GM18526 (cell line): ENCODE data around the gene C4BPA.

Source experiments
- POLR2A ChIP-seq: IDR thresholded peaks from 3 replicates; pipeline ENCODE4 v1.6.1; 2011; ENCODE audit not compliant: insufficient read length; ENCODE audit errors: extremely low read depth

C4BPA gene

GRCh38 chr1:207186503-207186902 lies 82.5 kb downstream of the C4BPA start:
- TF ChIP-seq POLR2A = no peak

- TF ChIP-seq POLR2A = no peak
These were observed 84.9 kb downstream of the C4BPA start for GRCh38 chr1:207188901-207189300.

GRCh38 chr1:207191061-207191460 lies 87.0 kb downstream of the C4BPA start:
- TF ChIP-seq POLR2A = no peak

GRCh38 chr1:207191776-207192175 lies 87.7 kb downstream of the C4BPA start:
- no peak for TF ChIP-seq POLR2A

- no peak for TF ChIP-seq POLR2A
These were observed 90.2 kb downstream of the C4BPA start for GRCh38 chr1:207194197-207194596.
